NCI-H2029 treated with DMSO at 0.1 percent for 48 hours (cell line): ENCODE measurements around the gene SHANK2.

Experiments used
- DNase-seq: peaks from one replicate; lab custom pipeline; 2025; lab: John Stamatoyannopoulos, UW

SHANK2 gene

GRCh38 chr11:71252269-71252769 is at the start of gene SHANK2:
Gene SHANK2 (minus strand): TSS chr11:71252577. CDS start chr11:71147326, 105,251 bp downstream.
- DNase-seq, result no peak

GRCh38 chr11:71301858-71302533 is 49.6 kb upstream of the SHANK2 start:
- DNase-seq, result no peak

GRCh38 chr11:71301046-71301857 is 48.9 kb upstream of the SHANK2 start:
- no peak for DNase-seq

- no peak for DNase-seq
Measured at GRCh38 chr11:71300187-71300586, 47.8 kb upstream of the SHANK2 start.

- DNase-seq, result no peak
Measured at GRCh38 chr11:71298761-71299181, 46.4 kb upstream of the SHANK2 start.

- DNase-seq, result no peak
Measured at GRCh38 chr11:71298016-71298550, 45.7 kb upstream of the SHANK2 start.

GRCh38 chr11:71294846-71295600 is 42.6 kb upstream of the SHANK2 start:
- DNase-seq, result no peak

GRCh38 chr11:71293961-71294782 is 41.8 kb upstream of the SHANK2 start:
- DNase-seq, result no peak

- no peak for DNase-seq
Measured at GRCh38 chr11:71286701-71287643, 34.6 kb upstream of the SHANK2 start.

GRCh38 chr11:71285111-71285510 is 32.7 kb upstream of the SHANK2 start:
- DNase-seq, result no peak

GRCh38 chr11:71284525-71285092 is 32.2 kb upstream of the SHANK2 start:
- peak; percentile 5 for DNase-seq

GRCh38 chr11:71283971-71284441 is 31.6 kb upstream of the SHANK2 start:
- DNase-seq, result no peak

GRCh38 chr11:71282581-71283351 is 30.4 kb upstream of the SHANK2 start:
- no peak for DNase-seq

- DNase-seq, result no peak
Measured at GRCh38 chr11:71281831-71282230, 29.5 kb upstream of the SHANK2 start.

- no peak for DNase-seq
Measured at GRCh38 chr11:71281204-71281603, 28.8 kb upstream of the SHANK2 start.

- DNase-seq, result no peak
Measured at GRCh38 chr11:71279916-71280645, 27.7 kb upstream of the SHANK2 start.

- no peak for DNase-seq
Measured at GRCh38 chr11:71272161-71272560, 19.8 kb upstream of the SHANK2 start.
